ENCODE results near the gene GCAT.

DNA sequence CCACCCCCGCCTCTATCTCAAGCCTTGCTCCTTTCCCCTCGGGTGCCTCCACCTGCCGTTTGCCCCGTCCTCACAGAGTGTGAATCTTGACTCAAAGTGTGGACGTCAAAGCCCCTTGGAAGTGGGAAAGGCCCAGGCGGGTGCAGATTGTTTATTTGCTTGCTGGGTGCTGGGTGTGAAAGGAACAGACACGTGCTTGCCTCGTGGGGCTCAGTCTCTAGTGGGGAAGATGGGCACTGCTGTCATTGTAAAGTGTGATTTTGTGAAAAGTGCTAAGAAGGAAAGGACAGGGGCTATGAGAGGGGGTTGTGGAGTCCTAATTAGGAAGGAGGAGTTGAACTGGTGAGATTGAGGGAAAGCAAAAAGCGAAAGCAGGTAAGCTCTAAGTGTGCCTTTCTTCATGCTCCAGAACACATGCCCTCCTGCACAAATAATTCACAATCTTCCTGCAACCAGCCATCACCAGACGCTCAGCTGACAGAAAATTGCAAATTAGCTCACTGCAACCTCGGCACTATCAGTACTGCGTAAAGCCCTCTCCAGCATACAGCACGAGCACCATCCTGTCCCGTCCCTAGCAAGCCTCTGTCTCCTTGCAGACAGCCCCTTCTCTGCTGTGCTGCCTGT lies 9.7 kb upstream of the GCAT start:
- TF ChIP-seq LCORL (IDR thresholded peaks at IDR 0.05) = no peak
- no peak for TF ChIP-seq LCORL (CRISPR knock-in tag; IDR thresholded peaks at IDR 0.05)
- TF ChIP-seq, protein P1, sequence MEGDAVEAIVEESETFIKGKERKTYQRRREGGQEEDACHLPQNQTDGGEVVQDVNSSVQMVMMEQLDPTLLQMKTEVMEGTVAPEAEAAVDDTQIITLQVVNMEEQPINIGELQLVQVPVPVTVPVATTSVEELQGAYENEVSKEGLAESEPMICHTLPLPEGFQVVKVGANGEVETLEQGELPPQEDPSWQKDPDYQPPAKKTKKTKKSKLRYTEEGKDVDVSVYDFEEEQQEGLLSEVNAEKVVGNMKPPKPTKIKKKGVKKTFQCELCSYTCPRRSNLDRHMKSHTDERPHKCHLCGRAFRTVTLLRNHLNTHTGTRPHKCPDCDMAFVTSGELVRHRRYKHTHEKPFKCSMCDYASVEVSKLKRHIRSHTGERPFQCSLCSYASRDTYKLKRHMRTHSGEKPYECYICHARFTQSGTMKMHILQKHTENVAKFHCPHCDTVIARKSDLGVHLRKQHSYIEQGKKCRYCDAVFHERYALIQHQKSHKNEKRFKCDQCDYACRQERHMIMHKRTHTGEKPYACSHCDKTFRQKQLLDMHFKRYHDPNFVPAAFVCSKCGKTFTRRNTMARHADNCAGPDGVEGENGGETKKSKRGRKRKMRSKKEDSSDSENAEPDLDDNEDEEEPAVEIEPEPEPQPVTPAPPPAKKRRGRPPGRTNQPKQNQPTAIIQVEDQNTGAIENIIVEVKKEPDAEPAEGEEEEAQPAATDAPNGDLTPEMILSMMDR (CRISPR knock-in tag; IDR thresholded peaks at IDR 0.05) = no peak
- no peak for TF ChIP-seq ARNT (IDR thresholded peaks at IDR 0.05)
- TF ChIP-seq POLR2AphosphoS5 (IDR thresholded peaks at IDR 0.05; ENCODE audit: low read depth, low read length) = no peak
- no peak for TF ChIP-seq ZNF644 (CRISPR knock-in tag; IDR thresholded peaks at IDR 0.05; ENCODE audit: low read depth)
- TF ChIP-seq, protein P2, sequence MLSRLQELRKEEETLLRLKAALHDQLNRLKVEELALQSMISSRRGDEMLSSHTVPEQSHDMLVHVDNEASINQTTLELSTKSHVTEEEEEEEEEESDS (CRISPR knock-in tag; IDR thresholded peaks at IDR 0.05; ENCODE audit: borderline replicate concordance) = no peak
- TF ChIP-seq ZNF496 (CRISPR knock-in tag; IDR thresholded peaks at IDR 0.05; ENCODE audit: insufficient replicate concordance) = no peak
